A549 (cell line): Measurements from ENCODE around the gene UBAC2. TPM values are rescaled to one million over a fixed set of nuclear protein-coding genes. Genes with fewer than 3 reads are reported as not detected.

Experiments
- ATAC-seq, 2 experiments: fragments of 200-7000 bp in 1 of 2; fragments of >200 bp in 1 of 2; cut with Nextera tagmentation in 1 of 2; cut with Tn5 transposase in 1 of 2; 3 replicates each; pipeline versions ENCODE4 v1.8.0 to v1.9.1; 2018 to 2020; ENCODE audit warnings: mild to moderate bottlenecking in 1 of 2, moderate library complexity in 1 of 2
- CTCF ChIA-PET: fragments of 300-600 bp; sonication (Branson Sonifier 250); formaldehyde crosslinking; extraction: SDS; loops from one replicate; lab custom pipeline; 2021; ENCODE audit warnings: antibody characterized with exemption, inconsistent platforms; lab: Yijun Ruan, JAX
- POLR2A ChIA-PET: fragments of 350-600 bp; formaldehyde crosslinking; extraction: SDS; loops from one replicate; lab custom pipeline; 2021; ENCODE audit warnings: antibody characterized with exemption, inconsistent platforms; lab: Yijun Ruan, JAX
- DNase-seq, 2 experiments: peaks; one replicate each; pipeline versions ENCODE4 v3.0.0 to v3.0.0-alpha.2; 2011 to 2016; ENCODE audit warnings: low read depth in 1 of 2, low spot score in 1 of 2
- FAIRE-seq: peaks from 2 replicates; lab custom pipeline; 2011; peaks lifted over from hg19 to GRCh38; lab: Jason Lieb, UNC
- H3K27ac ChIP-seq, 2 experiments: fragments of >200 bp; sonication (Bioruptor Twin); formaldehyde crosslinking; 3 replicates each; pipeline ENCODE4 v1.5.1; 2016 to 2017
- H3K4me1 ChIP-seq: fragments of >200 bp; sonication (Bioruptor Twin); formaldehyde crosslinking; 3 replicates; pipeline ENCODE4 v1.6.1; 2016
- H3K4me2 ChIP-seq: fragments of >200 bp; sonication (Bioruptor Twin); formaldehyde crosslinking; 3 replicates; pipeline ENCODE4 v1.6.1; 2016
- H3K4me3 ChIP-seq: fragments of >200 bp; sonication (Bioruptor Twin); formaldehyde crosslinking; 3 replicates; pipeline ENCODE4 v1.5.1; 2016
- H3K9me3 ChIP-seq: fragments of >200 bp; sonication (Bioruptor Twin); formaldehyde crosslinking; 3 replicates; pipeline ENCODE4 v1.6.1; 2016
- BCL3 ChIP-seq: fragments of >200 bp; sonication (Bioruptor Twin); formaldehyde crosslinking; IDR thresholded peaks from 3 replicates; pipeline ENCODE4 v1.6.1; 2016
- BHLHE40 ChIP-seq: IDR thresholded peaks from 2 replicates; pipeline ENCODE4 v1.6.1; 2012; ENCODE audit warnings: low read depth, low read length, inconsistent platforms
- EHF ChIP-seq: fragments of 250-450 bp; sonication (Bioruptor Pico); IDR thresholded peaks from 2 replicates; pipeline ENCODE4 v1.5.0; 2020; ENCODE audit warnings: mild to moderate bottlenecking
- GATA3 ChIP-seq: IDR thresholded peaks from 2 replicates; pipeline ENCODE4 v1.6.1; 2012; ENCODE audit warnings: borderline replicate concordance
- HES2 ChIP-seq: fragments of >200 bp; sonication (Bioruptor Twin); formaldehyde crosslinking; IDR thresholded peaks from 2 replicates; pipeline ENCODE4 v1.6.1; 2016
- HOXB5 ChIP-seq: fragments of 250-450 bp; sonication (Bioruptor Pico); IDR thresholded peaks from 2 replicates; pipeline ENCODE4 v1.5.0; 2020; ENCODE audit warnings: mild to moderate bottlenecking, moderate library complexity
- JUN ChIP-seq, 2 experiments: fragments of >200 bp; sonication (Bioruptor Twin); formaldehyde crosslinking; IDR thresholded peaks; 2 replicates in 1 of 2; 3 replicates in 1 of 2; pipeline ENCODE4 v1.6.1; 2016 to 2017
- KDM1A ChIP-seq: fragments of 200-600 bp; sonication (generic); IDR thresholded peaks from 2 replicates; pipeline ENCODE4 v1.6.1; 2016; ENCODE audit warnings: low read depth, mild to moderate bottlenecking
- MAZ ChIP-seq: fragments of 150-350 bp; IDR thresholded peaks from 2 replicates; pipeline ENCODE4 v1.6.1; 2014; ENCODE audit warnings: antibody characterized with exemption, low read depth, low read length, borderline replicate concordance
- NFE2L2 ChIP-seq: fragments of 150-350 bp; conservative IDR thresholded peaks from 2 replicates; pipeline ENCODE4 v1.6.1; 2014; ENCODE audit warnings: low read length
- PHF8 ChIP-seq: fragments of 200-600 bp; sonication (generic); IDR thresholded peaks from 2 replicates; pipeline ENCODE4 v1.6.1; 2016; ENCODE audit warnings: low read depth, mild to moderate bottlenecking, antibody characterized with exemption, moderate library complexity, borderline replicate concordance
- POLR2A ChIP-seq: IDR thresholded peaks from 2 replicates; pipeline ENCODE4 v1.6.1; 2012; ENCODE audit warnings: mild to moderate bottlenecking, low read length
- POLR2AphosphoS2 ChIP-seq: conservative IDR thresholded peaks from 2 replicates; pipeline ENCODE4 v1.6.1; 2012; ENCODE audit warnings: low read length, improper control_type of control experiment, inconsistent platforms
- RAD21 ChIP-seq, 2 experiments: fragments of >200 bp in 1 of 2; sonication (Bioruptor Twin) in 1 of 2; formaldehyde crosslinking in 1 of 2; IDR thresholded peaks in 1 of 2; conservative IDR thresholded peaks in 1 of 2; 2 replicates in 1 of 2; 3 replicates in 1 of 2; pipeline ENCODE4 v1.6.1; 2012 to 2018; ENCODE audit warnings: inconsistent platforms in 1 of 2
- RARB ChIP-seq: fragments of 250-450 bp; sonication (Bioruptor Pico); IDR thresholded peaks from 2 replicates; pipeline ENCODE4 v1.8.0; 2021; ENCODE audit warnings: mild to moderate bottlenecking, moderate library complexity
- REST ChIP-seq: fragments of 200-600 bp; sonication (generic); IDR thresholded peaks from 2 replicates; pipeline ENCODE4 v1.6.1; 2016; ENCODE audit warnings: antibody characterized with exemption, mild to moderate bottlenecking, moderate library complexity
- SMC3 ChIP-seq: fragments of >200 bp; sonication (Bioruptor Twin); formaldehyde crosslinking; IDR thresholded peaks from 3 replicates; pipeline ENCODE4 v1.6.1; 2018; ENCODE audit warnings: inconsistent platforms
- TP53 ChIP-seq: fragments of 250-450 bp; sonication (Bioruptor Pico); IDR thresholded peaks from 2 replicates; pipeline ENCODE4 v1.5.0; 2021; ENCODE audit warnings: mild to moderate bottlenecking, moderate library complexity
- USF2 ChIP-seq: fragments of 450-650 bp; IDR thresholded peaks from 2 replicates; pipeline ENCODE4 v1.6.1; 2014; ENCODE audit warnings: antibody characterized with exemption
- WGBS: methylation state at CpG from one replicate; pipeline ENCODE4 v1.1.6; 2017; ENCODE audit errors: missing lambda C conversion rate; 5-methylcytosine and 5-hydroxymethylcytosine counted together
- polyA plus RNA-seq, 4 experiments: library from polyadenylated mRNA; depleted of rRNA in 3 of 4; stranded (reverse); fragments of >200 nt; fragmentation: RNase III in 1 of 4; extraction: RNeasy Plus Mini Kit Qiagen cat#74134 plus additional on column Dnase treatment in 1 of 4; gene quantifications; 2 replicates in 3 of 4; 3 replicates in 1 of 4; pipeline ENCODE4 v1.2.3, GENCODE V29; 2011 to 2017
- TF ChIP-seq, protein P1 (sequence below): IDR thresholded peaks from 2 replicates; pipeline ENCODE4 v1.6.1; 2012; ENCODE audit warnings: low read depth, borderline replicate concordance

UBAC2 gene
- polyA plus RNA-seq, 2 of the 4 experiments (the other 2 are of a cell fraction): 61.6 to 103 TPM

GRCh38 chr13:99342723-99343315 is 142.2 kb downstream of the UBAC2 start:
- DNase-seq (peak in 1 of 2 experiments; percentile 2), ATAC-seq (peak in 1 of 2 experiments; percentile 50; a peak in 1 of 6 replicates)
- 80% methylated on average over 8 of the region's 10 CpGs for WGBS

More at GRCh38 chr13:99342723-99343315, 142.2 kb downstream of the UBAC2 start:
- ChIA-PET POLR2A (no interaction called here), CTCF (no interaction called here)
- Histone ChIP-seq H3K4me1 (no peaks in the 10 kb centered on the region), H3K9me3 (no peaks in the 10 kb centered on the region), H3K4me3 (no peak overlapping the region), H3K4me2 (no peak overlapping the region), H3K27ac (no peak overlapping the region)
- TF ChIP-seq PHF8 (no peak), SMC3 (no peak), KDM1A (no peak), HES2 (no peak), POLR2AphosphoS2 (no peak), POLR2A (no peak), EHF (no peak), RAD21 (conservative IDR thresholded peaks at IDR 0.05 in 1 of 2, IDR thresholded peaks at IDR 0.05 in 1 of 2) (no peak), TP53 (CRISPR knock-in tag) (no peak), USF2 (no peak), GATA3 (no peak), NFE2L2 (no peak), RARB (CRISPR knock-in tag) (no peak), HOXB5 (CRISPR knock-in tag) (no peak), BCL3 (no peak), MAZ (no peak), REST (no peak), JUN (IDR thresholded peaks at IDR 0.05) (no peak), BHLHE40 (no peak)
- TF ChIP-seq, protein P1, sequence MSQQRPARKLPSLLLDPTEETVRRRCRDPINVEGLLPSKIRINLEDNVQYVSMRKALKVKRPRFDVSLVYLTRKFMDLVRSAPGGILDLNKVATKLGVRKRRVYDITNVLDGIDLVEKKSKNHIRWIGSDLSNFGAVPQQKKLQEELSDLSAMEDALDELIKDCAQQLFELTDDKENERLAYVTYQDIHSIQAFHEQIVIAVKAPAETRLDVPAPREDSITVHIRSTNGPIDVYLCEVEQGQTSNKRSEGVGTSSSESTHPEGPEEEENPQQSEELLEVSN: no peak
- no peak for FAIRE-seq
